Stimulated activated CD8-positive, alpha-beta memory T cell treated with anti-CD3 and anti-CD28 coated beads, Interleukin-12 subunit alpha, Interleukin-12 subunit beta, amount 100 ng/mL, for 1 hour (primary cell): ENCODE measurements around the gene SKA3.
A peak's percentile ranks its signal among the peaks of the same experiment; 100 is the strongest.
"Not testable (repeated sequence)": the region's sequence is repeated elsewhere in the genome, so short reads cannot be mapped to it uniquely, and the experiment has no call there.

Experiments
- DNase-seq: peaks from one replicate; pipeline ENCODE4 v3.0.0-alpha.2; 2020; ENCODE audit warnings: low read depth

SKA3 gene

DNA sequence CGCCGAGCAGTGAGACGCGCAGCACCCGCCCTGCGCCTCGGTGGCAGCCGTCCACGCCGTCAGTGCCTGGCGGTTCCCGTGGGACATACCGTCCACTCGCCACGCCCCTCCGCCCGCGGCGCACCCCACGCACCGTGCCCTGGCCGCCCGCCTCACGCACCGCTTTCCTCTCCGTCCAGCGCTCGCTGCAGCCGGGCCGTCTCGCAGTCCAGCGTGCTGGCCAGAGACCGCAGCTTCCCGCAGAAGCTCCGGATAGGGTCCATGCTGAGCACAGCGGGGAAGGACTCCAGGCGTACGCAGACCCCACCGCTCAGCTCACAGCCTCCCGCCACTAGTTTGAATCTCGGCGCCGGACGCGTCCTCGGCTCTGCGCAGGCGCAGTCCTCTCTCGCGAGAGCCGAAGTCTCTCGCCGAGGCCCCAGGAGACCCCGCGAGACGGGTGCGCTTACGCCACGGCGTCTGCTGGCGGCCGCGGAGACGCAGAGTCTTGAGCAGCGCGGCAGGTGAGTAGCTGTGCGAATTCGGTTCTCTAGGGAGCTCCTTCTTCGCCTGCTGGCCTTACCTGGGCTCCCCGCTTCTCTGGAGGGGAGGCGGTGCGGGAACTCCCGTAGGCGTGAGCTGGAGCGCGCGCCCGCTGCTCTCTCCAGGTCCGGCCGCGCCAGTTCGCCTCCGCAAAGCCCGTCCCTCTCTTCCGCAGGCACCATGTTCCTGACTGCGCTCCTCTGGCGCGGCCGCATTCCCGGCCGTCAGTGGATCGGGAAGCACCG, at the start of gene SKA3, which contains the start of gene MRPL57:
TSS of gene SKA3 (minus strand) at position 338 of the 767 bp plus-strand sequence. CDS start at position 263, 75 bp downstream.
TSS of gene MRPL57 (plus strand) at position 444 of the 767 bp plus-strand sequence. CDS start at position 703, 259 bp downstream.
- peak; percentile 89 for DNase-seq

DNA sequence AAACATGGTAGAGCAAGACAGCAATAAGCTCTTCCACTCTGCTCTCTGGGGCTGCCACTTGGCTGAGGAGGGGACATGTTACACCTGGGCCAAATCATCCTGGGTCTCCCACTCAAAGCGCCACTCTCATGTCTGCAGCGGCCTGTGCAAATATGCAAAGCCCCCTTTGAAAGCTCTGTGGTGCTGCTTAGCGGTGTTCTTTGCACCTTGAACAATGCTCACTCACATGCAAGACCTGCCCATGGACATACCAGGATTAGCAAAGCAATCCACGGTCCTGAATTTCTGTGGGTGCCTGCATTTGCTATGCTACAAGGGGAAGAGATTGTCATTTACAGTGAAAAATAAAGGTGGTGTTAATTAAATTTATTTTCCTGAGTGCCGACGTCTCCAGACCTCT, 48.7 kb upstream of the SKA3 start:
- no peak for DNase-seq

GRCh38 chr13:21221268-21221667, 44.9 kb upstream of the SKA3 start:
- DNase-seq, result no peak

DNA sequence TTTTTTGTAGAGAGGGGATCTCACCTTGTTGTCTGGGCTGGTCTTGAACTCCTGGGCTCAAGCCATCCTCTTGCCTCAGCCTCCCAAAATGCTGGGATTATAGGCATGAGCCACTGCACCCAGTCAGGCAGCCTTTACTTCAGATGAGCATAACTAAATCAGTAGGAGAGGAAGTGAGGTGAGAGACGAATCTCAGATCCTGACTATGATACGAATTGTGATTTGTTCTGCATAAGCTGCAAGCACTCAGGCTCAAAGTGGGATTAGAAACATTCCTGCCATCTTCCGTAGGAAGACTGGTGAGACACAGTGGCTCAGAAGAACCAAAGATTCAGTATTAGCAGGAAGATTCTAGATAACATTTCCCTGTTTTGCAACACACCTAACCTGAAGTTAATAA, 43.4 kb upstream of the SKA3 start:
- not testable (repeated sequence) for DNase-seq

DNA sequence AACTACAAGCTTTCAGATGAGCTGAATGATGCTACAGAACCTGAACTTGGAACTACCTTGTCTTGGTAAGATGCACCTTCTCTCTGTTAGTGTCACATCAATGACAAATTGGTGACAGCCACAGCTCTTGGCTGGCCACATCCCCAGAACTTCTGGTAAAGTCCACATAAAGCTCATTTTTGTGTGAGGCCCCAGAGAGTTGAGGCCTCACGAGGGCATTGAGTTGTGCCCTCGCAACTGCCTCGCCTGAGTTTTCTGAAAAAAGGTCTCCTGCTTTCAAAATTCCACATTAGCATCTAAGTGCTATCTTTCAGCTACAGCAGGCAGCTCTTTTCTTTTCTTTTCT, 42.7 kb upstream of the SKA3 start:
- no peak for DNase-seq

DNA sequence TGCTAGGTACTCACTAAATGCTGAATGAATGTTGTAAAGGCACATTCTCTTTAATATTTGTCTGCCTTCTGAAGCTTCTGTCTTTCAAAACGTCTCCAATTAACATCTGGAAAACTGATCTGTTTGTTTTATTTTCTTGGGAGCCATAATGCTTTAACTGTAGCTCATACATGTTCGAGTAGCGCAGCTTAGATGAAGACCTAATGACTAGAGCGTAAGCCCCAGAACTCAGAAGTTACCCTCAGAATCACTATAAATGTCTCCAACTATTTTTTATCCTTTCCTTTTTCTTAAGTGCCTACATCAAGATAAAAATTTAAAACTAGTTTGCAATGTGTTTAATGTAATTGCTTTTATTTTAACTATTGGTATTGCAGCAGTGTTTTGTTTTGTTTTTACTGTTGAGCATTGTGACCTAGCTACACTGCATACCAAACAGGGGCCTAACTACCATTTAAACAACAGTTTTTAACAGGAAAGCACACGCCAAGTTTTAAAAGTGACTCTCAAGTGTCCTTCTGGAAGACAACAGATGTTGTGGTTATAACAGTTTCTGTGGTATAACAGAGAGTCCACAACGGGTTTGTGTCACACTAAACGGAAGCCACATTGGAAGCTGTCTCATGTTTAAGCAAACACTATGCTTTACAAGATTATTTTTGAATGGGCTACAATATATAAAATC, 42.1 kb upstream of the SKA3 start:
- DNase-seq, result no peak

DNA sequence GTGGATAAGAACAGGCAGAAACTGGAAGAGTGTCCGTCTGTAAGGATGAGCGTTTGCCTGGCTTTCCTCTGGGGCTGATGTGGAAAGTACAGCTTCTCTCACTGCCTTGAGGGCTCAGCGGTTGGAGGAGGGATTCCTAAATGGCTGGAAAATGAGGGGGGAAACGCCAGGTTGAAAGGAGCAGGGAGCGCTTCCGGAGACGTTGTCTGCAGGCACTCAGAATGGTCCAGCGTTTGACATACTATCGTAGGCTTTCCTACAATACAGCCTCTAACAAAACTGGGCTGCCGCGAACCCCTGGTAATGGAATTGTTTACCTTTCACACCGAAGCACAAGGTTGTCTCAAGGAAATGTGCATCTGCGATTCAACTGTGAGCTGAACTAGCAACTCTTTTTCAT, 40.0 kb upstream of the SKA3 start:
- DNase-seq, result no peak

DNA sequence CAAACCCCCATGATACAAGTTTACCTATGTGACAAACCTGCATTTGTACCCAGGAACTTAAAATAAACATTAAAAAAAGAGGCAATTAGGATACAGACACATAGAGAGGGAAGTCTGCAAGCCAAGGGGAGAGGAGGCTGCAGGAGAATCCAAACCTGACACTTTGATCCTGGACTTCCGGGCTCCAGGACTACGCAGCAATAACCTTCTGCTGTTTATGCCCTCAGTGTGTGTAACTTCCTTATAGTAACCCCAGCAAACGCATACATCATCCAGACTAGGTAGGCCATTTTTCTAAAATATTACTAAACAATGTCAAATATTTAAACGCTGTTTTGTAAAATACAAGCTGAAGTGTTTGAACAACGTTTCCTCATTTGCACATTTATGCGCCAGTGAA, 39.1 kb upstream of the SKA3 start:
- not testable (repeated sequence) for DNase-seq

DNA sequence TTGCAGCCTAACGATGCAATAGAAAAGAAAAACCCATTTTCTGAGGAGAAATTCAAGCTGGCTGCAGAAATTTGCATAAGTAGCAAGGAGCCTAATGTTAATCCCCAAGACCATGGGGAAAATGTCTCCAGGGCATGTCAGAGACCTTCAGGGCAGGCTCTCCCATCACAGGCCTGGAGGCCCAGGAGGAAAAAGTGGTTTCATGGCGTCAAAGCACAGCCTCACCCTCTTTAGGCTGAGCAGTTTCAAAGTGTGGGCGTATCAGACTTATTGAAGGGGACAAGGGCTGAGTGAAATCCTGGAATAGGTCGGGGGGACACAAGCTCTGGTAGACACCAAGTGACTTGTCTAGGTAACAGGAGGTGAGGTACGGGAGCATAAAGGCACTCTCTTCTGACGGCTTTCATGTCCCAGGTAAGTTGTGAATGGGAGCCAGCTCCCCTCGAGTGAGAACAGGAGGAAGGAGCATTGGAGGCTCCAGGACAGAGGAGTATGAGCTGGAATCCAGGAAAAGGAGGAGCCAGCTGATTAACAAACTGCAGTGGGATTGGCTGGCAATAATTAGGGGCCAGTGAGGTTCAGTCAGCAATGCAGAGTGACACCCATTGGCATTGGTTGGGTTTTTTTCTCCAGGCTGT, 35.9 kb upstream of the SKA3 start:
- no peak for DNase-seq

GRCh38 chr13:21208652-21209154, 32.4 kb upstream of the SKA3 start:
- no peak for DNase-seq

GRCh38 chr13:21202767-21203531, 26.6 kb upstream of the SKA3 start:
- no peak for DNase-seq

DNA sequence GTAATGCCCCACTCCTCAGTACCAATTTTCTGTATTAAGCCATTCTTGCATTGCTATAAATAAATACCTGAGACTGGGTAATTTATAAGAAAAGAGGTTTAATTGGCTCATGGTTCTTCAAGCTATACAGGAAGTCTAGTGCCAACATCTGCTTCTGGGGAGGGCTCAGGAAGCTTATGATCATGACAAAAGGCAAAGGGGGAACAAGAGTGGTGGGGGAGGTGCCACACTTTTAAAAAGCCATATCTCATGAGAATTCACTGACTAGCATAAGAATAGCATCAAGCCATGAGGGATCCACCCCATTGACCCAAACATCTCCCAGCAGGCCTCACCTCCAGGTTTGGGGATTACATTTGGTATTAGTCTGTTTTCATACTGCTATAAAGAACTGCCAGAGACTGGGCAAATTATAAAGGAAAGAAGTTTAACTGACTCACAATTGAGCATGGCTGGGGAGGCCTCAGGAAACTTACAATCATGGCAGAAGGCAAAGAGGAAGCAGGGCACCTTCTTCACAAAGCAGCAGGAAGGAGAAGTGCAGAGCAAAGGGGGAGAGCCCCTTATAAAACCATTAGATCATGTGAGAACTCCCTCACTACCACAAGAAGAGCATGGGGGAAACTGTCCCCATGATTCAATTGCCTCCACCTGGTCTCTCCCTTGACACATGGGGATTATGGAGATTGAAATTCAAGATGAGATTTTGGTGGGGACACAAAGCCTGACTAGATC, 25.3 kb upstream of the SKA3 start:
- DNase-seq, result not testable (repeated sequence)

DNA sequence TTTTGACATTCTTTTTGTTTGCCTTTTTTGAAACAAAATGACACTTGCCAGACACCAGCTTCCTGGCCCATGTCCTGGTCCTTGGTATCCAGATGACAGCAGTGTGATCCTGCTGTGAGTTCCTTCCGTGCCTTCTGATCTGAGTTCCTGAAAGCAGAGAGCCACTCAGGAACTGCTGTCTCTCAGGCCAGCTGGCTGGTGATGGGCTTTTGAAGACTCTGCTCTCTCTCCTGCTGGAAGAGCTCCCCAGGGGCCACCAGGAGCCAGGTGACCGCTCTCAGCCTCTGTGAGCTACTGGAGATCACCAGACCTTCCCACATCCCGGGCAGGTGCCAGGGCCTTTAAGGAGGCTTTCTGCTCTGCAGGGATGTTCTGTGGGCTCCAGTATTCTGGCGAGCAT, 22.0 kb upstream of the SKA3 start:
- DNase-seq, result not testable (repeated sequence)

DNA sequence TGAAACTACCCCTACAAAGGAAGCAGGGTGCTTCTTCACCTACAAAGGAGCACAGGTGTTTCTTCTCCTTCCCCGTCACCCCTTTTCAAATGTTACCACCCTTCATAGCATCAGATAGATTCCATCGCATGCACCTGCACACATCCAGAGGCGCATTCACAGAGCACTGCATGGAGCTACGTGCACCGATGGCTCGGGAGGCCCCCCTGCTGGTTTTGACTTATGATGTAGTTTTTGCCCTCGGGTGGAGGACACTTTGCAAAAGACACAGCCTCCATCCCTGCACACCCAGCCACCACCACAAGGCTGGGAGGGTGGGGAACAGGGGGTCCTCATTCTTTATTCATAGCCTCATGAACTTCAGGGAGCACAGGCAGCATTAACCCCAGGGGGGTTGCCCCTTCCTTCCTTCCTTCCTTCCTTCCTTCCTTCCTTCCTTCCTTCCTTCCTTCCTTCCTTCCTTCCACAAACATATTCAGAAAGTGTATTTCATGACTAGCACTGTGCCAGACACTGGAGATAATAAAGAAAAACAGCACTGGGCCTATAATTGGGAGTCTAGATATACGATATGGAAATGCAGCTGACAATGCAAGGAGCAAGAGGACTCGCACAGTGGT, 21.4 kb upstream of the SKA3 start:
- not testable (repeated sequence) for DNase-seq

GRCh38 chr13:21194756-21195155, 18.4 kb upstream of the SKA3 start:
- not testable (repeated sequence) for DNase-seq

DNA sequence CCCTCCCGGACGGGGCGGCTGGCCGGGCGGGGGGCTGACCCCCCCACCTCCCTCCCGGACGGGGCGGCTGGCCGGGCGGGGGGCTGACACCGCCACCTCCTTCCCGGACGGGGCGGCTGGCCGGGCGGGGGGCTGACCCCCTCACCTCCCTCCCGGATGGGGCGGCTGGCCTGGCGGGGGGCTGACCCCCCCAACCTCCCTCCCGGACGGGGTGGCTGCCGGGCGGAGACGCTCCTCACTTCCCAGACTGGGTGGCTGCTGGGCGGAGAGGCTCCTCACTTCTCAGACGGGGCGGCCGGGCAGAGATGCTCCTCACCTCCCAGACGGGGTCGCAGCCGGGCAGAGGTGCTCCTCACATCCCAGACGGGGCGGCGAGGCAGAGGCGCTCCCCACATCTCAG, 10.1 kb upstream of the SKA3 start:
- not testable (repeated sequence) for DNase-seq

GRCh38 chr13:21181671-21182070, 5.3 kb upstream of the SKA3 start:
- no peak for DNase-seq

- no peak for DNase-seq
Measured at GRCh38 chr13:21176982-21177284, 581 bp upstream of the SKA3 start.

DNA sequence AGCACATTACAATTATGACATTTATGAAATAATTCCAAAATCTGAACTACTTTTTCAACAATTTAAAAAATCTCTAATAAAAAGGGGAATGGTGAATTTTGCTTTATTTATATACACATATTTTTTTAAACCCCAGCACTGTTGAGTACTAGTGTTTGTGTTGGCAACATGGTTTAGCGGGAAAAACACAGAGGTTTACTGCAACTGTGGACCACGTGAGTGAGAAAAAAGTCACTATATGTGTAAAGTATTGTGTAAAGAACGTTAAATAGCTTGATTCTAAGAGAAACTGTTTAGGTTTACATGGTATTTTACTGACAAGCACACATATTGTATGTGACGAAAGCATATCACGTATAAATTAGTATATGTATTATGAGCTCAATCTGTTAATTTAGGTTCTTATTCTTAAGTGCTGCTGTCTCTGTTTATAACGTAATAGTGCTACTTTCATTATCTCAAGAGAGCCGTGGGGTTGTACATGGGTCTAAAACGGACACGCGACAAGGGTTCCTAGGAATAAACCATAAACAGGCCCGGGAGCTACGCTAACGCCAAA, 617 bp downstream of the SKA3 start:
- no peak for DNase-seq

DNA sequence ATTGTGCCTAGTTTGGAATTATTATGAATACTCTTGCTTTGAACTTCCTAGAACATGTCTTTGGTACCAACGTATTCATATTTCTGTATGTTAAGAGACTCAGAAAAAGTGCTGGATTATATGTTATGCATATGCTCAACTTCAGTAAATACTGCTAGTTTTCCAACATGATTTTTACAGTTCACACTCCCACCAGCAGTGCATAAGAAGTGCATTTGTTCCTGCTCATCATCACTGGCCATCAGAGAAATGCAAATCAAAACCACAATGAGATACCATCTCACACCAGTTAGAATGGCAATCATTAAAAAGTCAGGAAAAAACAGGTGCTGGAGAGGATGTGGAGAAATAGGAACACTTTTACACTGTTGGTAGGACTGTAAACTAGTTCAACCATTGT, 2.6 kb downstream of the SKA3 start:
- DNase-seq, result not testable (repeated sequence)

GRCh38 chr13:21171420-21171819, 4.9 kb downstream of the SKA3 start:
- no peak for DNase-seq
